ENCODE measurements around the gene SLC6A16.

SLC6A16 gene

DNA sequence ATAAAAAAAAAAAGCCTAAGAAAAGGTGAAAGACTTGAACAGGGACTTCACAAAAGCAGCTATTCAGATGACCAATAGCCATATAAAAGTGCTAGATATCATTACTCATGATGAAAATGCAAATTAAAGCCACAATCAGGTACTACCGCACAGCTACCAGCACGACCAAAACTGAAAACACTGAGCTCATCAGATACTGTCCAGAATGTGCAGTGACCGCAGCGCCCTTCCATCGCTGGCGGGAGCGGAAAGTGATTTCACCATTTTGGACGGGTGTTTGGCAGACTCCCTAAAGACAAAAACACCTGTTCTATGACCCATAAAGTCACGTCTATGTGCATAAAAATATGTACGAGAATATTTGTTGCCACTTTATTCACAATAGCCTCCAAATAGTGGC is 60.7 kb downstream of the SLC6A16 start:
- DNase-seq = no peak

DNA sequence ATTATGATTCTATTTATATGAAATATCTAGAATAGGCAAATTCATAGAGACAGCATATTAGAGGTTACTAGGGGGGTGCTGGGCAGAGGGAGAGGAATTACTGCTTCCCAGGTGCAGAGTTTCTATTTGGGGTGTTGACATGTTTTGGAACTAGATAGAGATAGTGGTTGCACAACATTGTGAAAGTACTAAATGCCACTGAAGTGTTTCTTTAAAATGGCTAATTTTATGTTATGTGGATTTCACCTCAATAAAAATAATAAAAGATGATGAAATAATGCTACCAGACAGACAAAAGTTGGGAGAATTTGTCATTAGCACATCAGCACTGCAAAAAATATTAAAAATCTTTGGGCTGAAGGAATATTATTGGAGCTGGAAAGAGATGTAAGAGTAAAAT is 63.4 kb downstream of the SLC6A16 start:
- no peak for DNase-seq

DNA sequence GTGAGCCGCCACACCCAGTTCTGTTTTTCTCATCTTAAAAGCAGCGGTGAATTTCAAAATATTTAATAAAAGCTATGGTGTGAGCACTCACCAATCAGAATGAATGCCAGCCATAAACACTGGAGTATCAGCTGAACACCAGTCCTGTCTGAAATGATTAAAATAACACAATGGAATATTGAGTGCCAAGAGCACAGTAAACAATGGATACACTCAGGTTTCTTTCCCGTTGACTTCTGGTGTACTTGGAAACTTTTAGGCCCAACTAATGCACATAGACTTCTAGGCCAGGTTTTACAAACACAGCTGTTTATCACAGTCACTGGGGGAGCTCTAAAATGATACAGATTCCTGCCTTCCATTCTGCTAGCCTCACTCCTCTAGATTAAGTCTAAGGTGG is 68.3 kb downstream of the SLC6A16 start:
- DNase-seq = no peak

DNA sequence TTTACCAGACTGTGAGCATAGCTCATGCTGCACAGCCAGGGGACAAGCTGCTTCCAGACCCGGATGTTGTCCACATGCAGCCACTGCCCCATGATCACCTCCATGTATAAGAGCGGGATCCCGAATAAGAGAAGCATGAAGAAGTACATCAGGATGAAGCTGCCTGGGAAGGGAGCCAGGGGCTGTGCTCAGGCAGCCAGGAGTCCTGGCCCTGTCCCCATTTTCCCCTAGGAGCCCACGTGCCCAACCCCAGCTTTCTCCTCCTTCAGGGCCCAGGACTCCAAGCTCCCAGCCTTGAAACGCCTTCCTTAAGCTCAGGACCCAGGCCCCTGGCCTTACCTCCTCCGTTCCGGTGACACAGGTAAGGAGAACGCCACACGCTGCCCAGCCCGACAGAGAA is 69.3 kb downstream of the SLC6A16 start:
- no peak for DNase-seq

DNA sequence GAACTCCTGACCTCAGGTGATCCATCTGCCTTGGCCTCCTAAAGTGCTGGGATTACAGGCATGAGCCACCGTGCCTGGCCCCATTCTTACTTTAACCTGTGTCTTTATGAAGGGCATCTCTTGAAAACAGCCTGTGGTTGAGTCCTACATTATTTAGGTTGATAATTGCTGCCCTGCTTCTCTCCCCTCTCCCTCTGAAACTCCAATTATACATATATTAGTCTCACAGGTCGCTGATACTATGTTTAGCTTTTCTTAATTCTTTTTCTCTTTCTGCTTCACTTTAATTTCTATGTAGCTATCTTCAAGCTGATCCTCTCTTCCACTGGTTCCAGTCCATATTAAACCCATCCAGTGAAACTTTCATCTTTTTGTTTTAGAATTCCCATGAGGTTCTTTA is 75.1 kb downstream of the SLC6A16 start:
- no peak for DNase-seq

DNA sequence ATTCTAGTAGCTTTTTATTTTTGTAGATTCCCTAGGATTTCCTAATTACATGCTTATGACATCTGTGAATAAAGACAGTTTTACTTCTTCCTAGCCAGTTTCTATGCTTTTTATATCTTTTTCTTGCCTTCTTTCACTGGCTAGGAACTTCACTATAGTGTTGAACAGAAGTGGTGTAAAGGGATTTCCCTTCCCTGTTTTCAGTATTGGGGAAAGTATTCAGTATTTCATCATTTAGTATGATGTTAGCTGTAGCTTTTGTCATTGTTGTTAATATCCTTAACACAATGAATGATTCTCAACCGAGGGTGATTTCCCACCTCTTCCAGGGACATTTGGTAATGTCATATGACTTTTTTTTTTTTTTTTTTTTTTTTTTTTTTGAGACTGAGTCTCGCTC is 77.3 kb downstream of the SLC6A16 start:
- DNase-seq = no peak

DNA sequence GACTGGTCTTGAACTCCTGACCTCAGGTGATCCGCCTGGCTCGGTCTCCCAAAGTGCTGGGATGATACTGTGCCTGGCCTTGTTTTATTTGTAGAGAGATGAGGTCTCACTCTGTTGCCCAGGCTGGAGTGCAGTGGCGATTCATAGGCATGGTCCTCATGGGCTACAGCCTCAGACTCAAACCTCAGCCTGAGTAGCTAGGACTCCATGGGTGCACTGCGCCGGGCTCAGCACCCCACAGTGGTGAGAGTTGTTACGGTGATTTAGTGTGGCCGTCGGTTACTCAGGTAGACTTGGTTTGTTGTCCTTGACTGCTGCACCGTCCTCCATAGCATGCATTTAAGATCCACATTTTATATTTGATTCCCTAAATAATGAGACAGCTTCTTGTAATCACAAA is 80.7 kb downstream of the SLC6A16 start:
- no peak for DNase-seq

DNA sequence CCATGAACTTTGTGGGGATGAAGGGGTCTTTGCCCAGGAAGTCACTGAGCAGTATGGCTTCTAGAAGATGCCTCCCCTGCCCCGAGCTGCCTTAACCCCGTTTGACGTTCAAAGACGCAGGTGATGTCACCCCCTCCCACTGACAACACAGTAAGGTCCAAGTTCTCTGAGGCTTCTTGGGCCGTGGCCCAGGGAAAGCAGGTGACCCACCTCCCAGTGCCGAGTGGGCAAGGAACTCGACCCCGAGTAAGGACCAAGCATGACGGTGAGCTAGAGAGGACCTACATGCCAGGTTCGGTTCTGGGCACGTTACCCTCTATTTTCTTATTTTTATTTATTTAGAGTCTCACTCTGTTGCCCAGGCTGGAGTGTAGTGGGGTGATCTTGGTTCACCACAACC is 81.3 kb downstream of the SLC6A16 start:
- DNase-seq = no peak

DNA sequence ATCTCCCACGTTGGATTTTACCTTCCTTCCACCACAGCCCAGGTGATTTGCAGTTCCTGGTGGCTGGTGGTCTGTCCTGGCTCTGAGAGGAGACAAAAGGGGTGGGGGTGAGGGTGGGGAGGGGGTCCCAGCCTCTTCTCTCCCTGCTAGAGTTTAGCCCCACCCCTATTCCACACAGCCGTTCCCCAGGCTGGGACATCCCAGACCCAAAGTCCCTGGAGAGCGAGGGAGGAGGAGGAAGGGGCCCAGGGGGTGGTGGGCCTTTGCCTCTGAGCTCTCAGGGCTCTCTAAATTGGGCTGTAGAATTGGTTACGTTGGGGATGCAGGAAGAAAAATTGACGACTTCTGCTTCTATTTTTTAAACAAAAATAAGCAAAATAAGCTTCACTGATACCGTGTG is 81.9 kb downstream of the SLC6A16 start:
- DNase-seq = no peak

DNA sequence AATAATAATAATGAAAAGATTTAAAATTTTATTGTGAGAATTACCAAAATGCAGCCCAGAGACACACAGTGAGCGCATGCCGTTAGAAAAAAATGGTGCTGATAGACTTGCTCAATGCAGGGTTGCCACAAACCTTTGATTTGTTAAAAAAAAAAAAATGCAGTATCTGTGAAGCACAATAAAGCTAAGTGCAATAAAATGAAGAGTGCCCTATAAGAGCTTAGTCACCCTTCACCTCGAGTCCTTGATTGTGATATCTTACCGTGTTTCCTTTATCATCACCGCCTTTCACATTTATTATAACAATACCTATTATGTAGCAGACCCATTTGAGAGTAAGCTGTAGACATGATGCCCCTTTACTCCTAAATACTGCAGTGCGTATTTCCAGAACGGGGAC is 83.2 kb downstream of the SLC6A16 start:
- DNase-seq = no peak

Measured in SHP77 (cell line).